ENCODE data around the gene PKIB. TPM values are rescaled to one million over a fixed set of nuclear protein-coding genes. Genes with fewer than 3 reads are reported as not detected.
A peak's percentile ranks its signal among the peaks of the same experiment; 100 is the strongest.

Gene PKIB
- polyA plus RNA-seq, 1 donor (not counting 4 experiments of a cell fraction or from before 2014, with no cell fraction given) = 8.7 TPM

- Histone ChIP-seq H3K9me1 (ENCODE audit: control insufficient read depth, extremely low read depth, insufficient read depth, low read length) (no peaks in the 10 kb centered on the region), H3K79me2 (ENCODE audit: control insufficient read depth, insufficient read depth, low read length) (no peaks in the 10 kb centered on the region), H3K27ac (ENCODE audit: control insufficient read depth, insufficient read depth, low read length) (no peak overlapping the region), H2AFZ (ENCODE audit: control insufficient read depth, low read length) (no peak overlapping the region), H3K9ac (ENCODE audit: control insufficient read depth, extremely low read depth, insufficient read depth, low read length) (no peak overlapping the region), H3K27me3 (ENCODE audit: control insufficient read depth, extremely low read depth, insufficient read depth, low read length) (no peaks in the 10 kb centered on the region), H3K36me3 (ENCODE audit: control insufficient read depth in 2 of 2, extremely low read depth in 1 of 2, insufficient read depth in 2 of 2, low read length in 2 of 2) (no peaks in the 10 kb centered on the region), H3K4me3 (ENCODE audit: control insufficient read depth in 2 of 3, extremely low read depth in 1 of 3, insufficient read depth in 2 of 3, low read depth in 1 of 3, low read length in 3 of 3) (no peak overlapping the region), H4K20me1 (ENCODE audit: control insufficient read depth, extremely low read depth, insufficient read depth, low read length) (no peaks in the 10 kb centered on the region), H3K4me1 (ENCODE audit: control insufficient read depth, extremely low read depth, insufficient read depth, low read length) (peaks cover 2% of the 10 kb centered on the region), H3K4me2 (ENCODE audit: control insufficient read depth, extremely low read depth, insufficient read depth, low read depth, low read length) (no peak overlapping the region), H3K9me3 (ENCODE audit: control insufficient read depth, low read depth, low read length) (no peaks in the 10 kb centered on the region)
- FAIRE-seq (no peak), DNase-seq (ENCODE audit: low read depth, low spot score) (no peak)
- TF ChIP-seq CTCF (optimal IDR thresholded peaks at IDR 0.05 in 1 of 3, IDR thresholded peaks at IDR 0.05 in 1 of 3, conservative IDR thresholded peaks at IDR 0.05 in 1 of 3; ENCODE audit: extremely low read depth in 1 of 3, insufficient read depth in 2 of 3, low read length in 3 of 3) = peak in 1 of 3 experiments; percentile 45
- no peak for TF ChIP-seq EZH2 (IDR thresholded peaks at IDR 0.05; ENCODE audit: low read length)
- dilution Hi-C loops (cut with MboI; ENCODE audit: extremely low pct_ligation_motif_present, low sequenced_read_pairs) = no loop called here
Observed at GRCh38 chr6:122681705-122682104, 71.5 kb downstream of the PKIB start.

- H3K9ac ChIP-seq (ENCODE audit: control insufficient read depth, extremely low read depth, insufficient read depth, low read length) = no peak overlapping the region
- no peaks in the 10 kb centered on the region for H3K9me3 ChIP-seq (ENCODE audit: control insufficient read depth, low read depth, low read length)
- no peaks in the 10 kb centered on the region for H3K79me2 ChIP-seq (ENCODE audit: control insufficient read depth, insufficient read depth, low read length)
- no peak overlapping the region for H3K27ac ChIP-seq (ENCODE audit: control insufficient read depth, insufficient read depth, low read length)
- H3K4me2 ChIP-seq (ENCODE audit: control insufficient read depth, extremely low read depth, insufficient read depth, low read depth, low read length) = no peak overlapping the region
- FAIRE-seq (no peak), DNase-seq (ENCODE audit: low read depth, low spot score) (no peak)
- H4K20me1 ChIP-seq (ENCODE audit: control insufficient read depth, extremely low read depth, insufficient read depth, low read length) = no peaks in the 10 kb centered on the region
- no peaks in the 10 kb centered on the region for H3K27me3 ChIP-seq (ENCODE audit: control insufficient read depth, extremely low read depth, insufficient read depth, low read length)
- TF ChIP-seq EZH2 (IDR thresholded peaks at IDR 0.05; ENCODE audit: low read length) (no peak), CTCF (optimal IDR thresholded peaks at IDR 0.05 in 1 of 3, IDR thresholded peaks at IDR 0.05 in 1 of 3, conservative IDR thresholded peaks at IDR 0.05 in 1 of 3; ENCODE audit: extremely low read depth in 1 of 3, insufficient read depth in 2 of 3, low read length in 3 of 3) (no peak)
- H3K36me3 ChIP-seq (ENCODE audit: control insufficient read depth in 2 of 2, extremely low read depth in 1 of 2, insufficient read depth in 2 of 2, low read length in 2 of 2) = no peaks in the 10 kb centered on the region
- H2AFZ ChIP-seq (ENCODE audit: control insufficient read depth, low read length) = no peak overlapping the region
- dilution Hi-C loops (cut with MboI; ENCODE audit: extremely low pct_ligation_motif_present, low sequenced_read_pairs) = no loop called here
- H3K4me1 ChIP-seq (ENCODE audit: control insufficient read depth, extremely low read depth, insufficient read depth, low read length) = no peaks in the 10 kb centered on the region
- H3K4me3 ChIP-seq (ENCODE audit: control insufficient read depth in 2 of 3, extremely low read depth in 1 of 3, insufficient read depth in 2 of 3, low read depth in 1 of 3, low read length in 3 of 3) = no peak overlapping the region
- no peaks in the 10 kb centered on the region for H3K9me1 ChIP-seq (ENCODE audit: control insufficient read depth, extremely low read depth, insufficient read depth, low read length)
Observed at GRCh38 chr6:122683989-122684651, 73.9 kb downstream of the PKIB start.
